Right lung (tissue), 5 donors: Measurements from ENCODE around the gene TMEM126B. TPM values are rescaled to one million over a fixed set of nuclear protein-coding genes. Genes with fewer than 3 reads are reported as not detected.

ENCODE experiments used
- DNase-seq, 2 donors: peaks; one replicate each; pipeline ENCODE4 v3.0.0-alpha.2; 2013
- polyA plus RNA-seq, 5 donors: library from polyadenylated mRNA; unstranded; fragments of 120-200 nt; gene quantifications; one replicate each; pipeline versions ENCODE4 v1.2.1 to v1.2.3, GENCODE V29; 2013; ENCODE audit warnings: inconsistent platforms in 1 of 5, low replicate concordance in 1 of 5; ENCODE audit not compliant: insufficient read length in 5 of 5, insufficient read depth in 1 of 5

The TMEM126B gene
- polyA plus RNA-seq, 5 donors = 48.8 to 73.3 (median 60.0) TPM

GRCh38 chr11:85672105-85672902 lies 43.9 kb downstream of the TMEM126B start:
- no peak for DNase-seq

DNA sequence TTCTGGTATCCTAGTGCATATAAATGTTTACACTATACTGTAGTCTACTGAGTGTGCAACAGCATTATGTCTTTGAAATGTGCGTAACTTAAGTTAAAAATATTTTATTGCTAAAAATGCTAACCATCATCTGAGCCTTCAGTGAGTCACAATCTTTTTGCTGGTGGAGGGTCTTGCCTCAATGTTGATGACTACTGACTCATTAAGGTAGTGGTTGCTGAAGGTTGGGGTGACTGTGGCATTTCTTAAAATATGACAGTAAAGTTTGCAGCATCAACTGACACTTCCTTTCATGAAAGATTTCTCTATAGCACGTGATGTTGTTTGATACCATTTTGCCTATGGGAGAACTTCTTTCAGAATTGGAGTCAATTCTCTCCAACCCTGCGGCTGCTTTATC lies 45.0 kb downstream of the TMEM126B start:
- no peak for DNase-seq

DNA sequence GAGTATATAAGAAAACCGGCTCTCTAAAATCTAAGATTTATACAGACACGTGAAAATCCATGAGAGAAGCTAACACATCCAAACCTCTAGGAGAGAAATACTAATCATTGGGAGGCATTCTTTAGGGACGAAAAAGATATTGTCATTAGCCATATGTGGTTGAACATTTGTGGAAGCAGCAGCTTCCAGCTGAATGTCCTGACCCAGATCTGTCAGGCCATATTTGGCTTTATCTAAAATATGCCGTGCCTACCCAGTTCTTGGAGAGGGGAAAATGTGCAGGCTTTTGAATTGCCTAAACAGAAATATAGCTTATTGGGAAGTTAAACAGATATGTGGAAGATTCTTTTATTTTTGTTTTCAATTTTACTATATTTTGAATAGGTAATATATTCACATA lies 51.2 kb downstream of the TMEM126B start:
- no peak for DNase-seq

DNA sequence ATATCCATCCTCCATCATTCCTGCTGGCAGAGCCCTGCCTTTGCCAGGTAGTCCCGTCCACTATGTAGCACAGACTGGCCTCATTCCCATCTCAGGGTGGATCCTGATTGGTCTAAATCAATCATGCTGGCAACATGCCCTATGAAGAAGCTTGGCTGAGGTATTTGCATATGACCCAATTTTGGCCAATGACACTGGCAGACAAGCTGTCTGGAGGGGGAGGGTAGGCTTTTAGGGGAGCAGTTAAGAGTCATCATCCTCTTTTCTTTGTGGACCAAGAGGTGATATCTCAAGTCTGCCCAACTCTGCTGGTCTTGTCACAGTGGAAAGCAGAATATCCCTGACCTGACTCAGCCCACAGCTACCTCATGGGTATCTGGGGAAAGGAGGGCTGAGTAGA lies 52.5 kb downstream of the TMEM126B start:
- DNase-seq = no peak

GRCh38 chr11:85682330-85683305 lies 54.2 kb downstream of the TMEM126B start:
- peak; percentile 59 to 74 for DNase-seq

GRCh38 chr11:85685125-85685819 lies 56.9 kb downstream of the TMEM126B start:
- peak; percentile 92 to 93 for DNase-seq

- peak; percentile 89 to 94 for DNase-seq
Observed at GRCh38 chr11:85685820-85686459, 57.5 kb downstream of the TMEM126B start, which contains the start of gene CCDC89. Gene CCDC89 (minus strand): TSS chr11:85686195. CDS start chr11:85686130, 65 bp downstream.

Other genes with a start within 250 kb of the TMEM126B start
- 10 to 100 TPM in 2 of 5 donors, 1 to 10 TPM in 3; 5.1 to 13.2 (median 8.4) TPM for gene DLG2, start 1.2 kb upstream of the TMEM126B start, polyA plus RNA-seq
- 10 to 100 TPM; 27.0 to 40.4 (median 36.2) TPM for gene TMEM126A, start 19.4 kb downstream of the TMEM126B start, polyA plus RNA-seq
- 100 to 1,000 TPM in 4 of 5 donors, 10 to 100 TPM in 1; 96.4 to 153 (median 122) TPM for gene CREBZF, start 36.5 kb downstream of the TMEM126B start, polyA plus RNA-seq
- 1 to 10 TPM; 4.7 to 7.1 (median 6.7) TPM for gene CCDC89, start 57.6 kb downstream of the TMEM126B start, polyA plus RNA-seq
- gene SYTL2, start 182.5 kb downstream of the TMEM126B start, polyA plus RNA-seq = 10 to 100 TPM; 24.1 to 72.1 (median 53.6) TPM
- gene CCDC83, start 226.8 kb downstream of the TMEM126B start, polyA plus RNA-seq = under 1 TPM in 1 of 5 donors, not detected in 4; 0.09 TPM